Cardiac muscle cell (in vitro differentiated cells and primary cell): ENCODE results near the gene VKORC1L1. TPM values are rescaled to one million over a fixed set of nuclear protein-coding genes. Genes with fewer than 3 reads are reported as not detected.
A peak's percentile ranks its signal among the peaks of the same experiment; 100 is the strongest.
"Not testable (repeated sequence)": the region's sequence is repeated elsewhere in the genome, so short reads cannot be mapped to it uniquely, and the experiment has no call there.

Experiments used
- DNase-seq, 2 donors: peaks; one replicate each; pipeline versions ENCODE4 v3.0.0 to v3.0.0-alpha.2; 2010 to 2017; ENCODE audit warnings: low read depth in 1 of 2, low spot score in 1 of 2
- H3K27ac ChIP-seq: fragments of 200-600 bp; sonication (generic); 2 replicates; pipeline ENCODE4 v1.5.1; 2016
- H3K27me3 ChIP-seq: fragments of 200-600 bp; sonication (generic); 2 replicates; pipeline ENCODE4 v1.6.0; 2016; ENCODE audit warnings: control low read depth
- H3K36me3 ChIP-seq: fragments of 200-600 bp; sonication (generic); 2 replicates; pipeline ENCODE4 v1.5.1; 2016; ENCODE audit warnings: control low read depth
- H3K4me1 ChIP-seq: fragments of 200-600 bp; sonication (generic); 2 replicates; pipeline ENCODE4 v1.8.1; 2017; ENCODE audit warnings: low read depth, mild to moderate bottlenecking, mixed run types
- H3K4me3 ChIP-seq: fragments of 200-600 bp; sonication (generic); 2 replicates; pipeline ENCODE4 v1.5.1; 2016; ENCODE audit warnings: mild to moderate bottlenecking
- H3K9me3 ChIP-seq: fragments of 200-600 bp; sonication (generic); 2 replicates; pipeline ENCODE4 v1.5.1; 2017; ENCODE audit warnings: low read depth, mild to moderate bottlenecking, control low read depth
- polyA plus RNA-seq: library from polyadenylated mRNA; unstranded; fragments of >200 nt; fragmentation: Nextera tagmentation; extraction: Ambion mirVana; gene quantifications from 2 replicates; pipeline ENCODE4 v1.2.1, GENCODE V29; 2016
- total RNA-seq: library from RNA; depleted of rRNA; stranded (reverse); fragments of >200 nt; gene quantifications from 2 replicates; pipeline ENCODE4 v1.2.3, GENCODE V29; 2016
- TF ChIP-seq, protein P1 (sequence below): IDR thresholded peaks from 2 replicates; pipeline ENCODE4 v1.5.1; 2012; ENCODE audit warnings: low read depth, mild to moderate bottlenecking, low read length

The VKORC1L1 gene
- total and polyA plus RNA-seq, 2 experiments from 2014 or later, result 8.6 to 12.8 TPM

DNA sequence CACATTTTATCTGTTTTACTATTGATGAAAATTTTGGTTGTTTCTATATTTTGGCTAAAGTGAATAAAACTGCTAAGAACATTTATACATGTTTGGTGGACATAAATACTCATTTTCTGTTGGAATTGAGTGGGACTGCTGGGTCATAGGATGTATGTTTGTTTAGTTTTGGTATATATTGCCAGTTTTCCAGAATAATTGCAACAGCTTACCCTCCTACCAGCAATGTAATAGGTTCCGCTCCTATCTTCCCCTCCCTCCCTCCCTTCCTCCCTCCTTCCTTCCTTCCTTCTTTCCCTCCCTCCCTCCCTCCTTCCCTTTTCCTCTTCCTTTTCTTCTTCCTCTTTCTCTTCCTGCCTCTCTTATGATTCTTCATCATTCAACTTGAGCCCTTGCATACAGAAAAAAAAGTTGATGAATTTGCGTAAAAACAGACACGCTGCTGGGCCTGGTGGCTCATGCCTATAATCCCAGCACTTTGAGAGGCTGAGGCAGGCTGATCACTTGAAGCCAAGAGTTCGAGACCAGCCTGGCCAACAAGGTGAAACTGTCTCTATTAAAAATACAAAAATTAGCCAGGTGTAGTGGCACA lies 23.5 kb downstream of the VKORC1L1 start:
- H3K4me1 ChIP-seq, result no peaks in the 10 kb centered on the region
- no peaks in the 10 kb centered on the region for H3K36me3 ChIP-seq
- no peaks in the 10 kb centered on the region for H3K27me3 ChIP-seq
- DNase-seq, result no peak
- no peaks in the 10 kb centered on the region for H3K9me3 ChIP-seq
- H3K27ac ChIP-seq, result no peak overlapping the region
- TF ChIP-seq, protein P1, sequence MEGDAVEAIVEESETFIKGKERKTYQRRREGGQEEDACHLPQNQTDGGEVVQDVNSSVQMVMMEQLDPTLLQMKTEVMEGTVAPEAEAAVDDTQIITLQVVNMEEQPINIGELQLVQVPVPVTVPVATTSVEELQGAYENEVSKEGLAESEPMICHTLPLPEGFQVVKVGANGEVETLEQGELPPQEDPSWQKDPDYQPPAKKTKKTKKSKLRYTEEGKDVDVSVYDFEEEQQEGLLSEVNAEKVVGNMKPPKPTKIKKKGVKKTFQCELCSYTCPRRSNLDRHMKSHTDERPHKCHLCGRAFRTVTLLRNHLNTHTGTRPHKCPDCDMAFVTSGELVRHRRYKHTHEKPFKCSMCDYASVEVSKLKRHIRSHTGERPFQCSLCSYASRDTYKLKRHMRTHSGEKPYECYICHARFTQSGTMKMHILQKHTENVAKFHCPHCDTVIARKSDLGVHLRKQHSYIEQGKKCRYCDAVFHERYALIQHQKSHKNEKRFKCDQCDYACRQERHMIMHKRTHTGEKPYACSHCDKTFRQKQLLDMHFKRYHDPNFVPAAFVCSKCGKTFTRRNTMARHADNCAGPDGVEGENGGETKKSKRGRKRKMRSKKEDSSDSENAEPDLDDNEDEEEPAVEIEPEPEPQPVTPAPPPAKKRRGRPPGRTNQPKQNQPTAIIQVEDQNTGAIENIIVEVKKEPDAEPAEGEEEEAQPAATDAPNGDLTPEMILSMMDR, result no peak
- H3K4me3 ChIP-seq, result no peak overlapping the region

DNA sequence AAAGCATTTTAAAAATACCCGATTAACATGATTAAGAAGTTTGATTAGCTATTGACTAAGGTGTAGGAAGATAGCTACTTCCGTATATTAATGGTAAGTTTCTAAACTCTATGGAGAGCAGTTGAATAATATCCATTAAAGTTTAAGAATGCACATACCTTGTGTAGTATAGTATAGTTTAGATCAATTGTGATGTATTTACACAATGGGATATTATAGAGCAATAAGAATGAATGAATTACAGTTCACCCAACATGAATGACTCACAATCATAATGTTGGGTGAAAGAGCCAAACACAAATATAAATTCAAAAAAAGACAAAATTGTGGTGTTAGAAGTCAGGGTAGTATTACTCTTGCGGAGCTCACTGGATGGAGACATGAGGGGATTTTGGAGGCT lies 24.4 kb downstream of the VKORC1L1 start:
- not testable (repeated sequence) for H3K27me3 ChIP-seq, H3K27ac ChIP-seq, H3K9me3 ChIP-seq, H3K36me3 ChIP-seq, DNase-seq, H3K4me1 ChIP-seq, H3K4me3 ChIP-seq

- H3K27ac ChIP-seq, DNase-seq, H3K4me1 ChIP-seq, H3K9me3 ChIP-seq, H3K36me3 ChIP-seq, H3K27me3 ChIP-seq, H3K4me3 ChIP-seq: not testable (repeated sequence)
Measured at GRCh38 chr7:65898677-65899447, 26.0 kb downstream of the VKORC1L1 start.

DNA sequence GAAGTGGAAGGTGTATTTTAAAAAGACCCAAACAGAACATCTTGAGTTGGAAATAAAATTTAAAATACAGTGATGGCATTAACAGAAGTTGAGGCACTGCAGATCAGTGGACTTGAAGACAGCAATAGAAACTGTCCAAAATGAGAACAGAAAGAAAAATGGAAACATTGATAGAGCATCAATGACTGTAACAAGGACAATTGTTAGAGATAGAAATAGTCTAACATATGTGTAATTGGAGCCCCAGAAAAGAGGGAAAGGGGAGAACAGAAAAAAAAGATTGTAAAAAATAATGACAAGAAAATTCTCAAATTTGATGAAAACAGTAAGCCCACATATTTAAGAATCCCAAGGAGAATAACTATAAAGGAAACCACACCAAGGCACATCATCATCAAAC lies 29.4 kb downstream of the VKORC1L1 start:
- Histone ChIP-seq H3K4me3 (no peak overlapping the region), H3K27ac (no peak overlapping the region), H3K4me1 (no peaks in the 10 kb centered on the region), H3K27me3 (no peaks in the 10 kb centered on the region), H3K36me3 (no peaks in the 10 kb centered on the region), H3K9me3 (no peaks in the 10 kb centered on the region)
- no peak for DNase-seq
- TF ChIP-seq, protein P1, result no peak

- TF ChIP-seq, protein P1, result no peak
- Histone ChIP-seq H3K36me3 (no peaks in the 10 kb centered on the region), H3K27me3 (no peaks in the 10 kb centered on the region), H3K4me3 (no peak overlapping the region), H3K27ac (no peak overlapping the region), H3K9me3 (no peaks in the 10 kb centered on the region), H3K4me1 (no peaks in the 10 kb centered on the region)
- no peak for DNase-seq
Measured at GRCh38 chr7:65907501-65908198, 34.8 kb downstream of the VKORC1L1 start.

- no peaks in the 10 kb centered on the region for H3K36me3 ChIP-seq
- no peak overlapping the region for H3K4me3 ChIP-seq
- H3K27me3 ChIP-seq, result no peaks in the 10 kb centered on the region
- H3K4me1 ChIP-seq, result no peaks in the 10 kb centered on the region
- TF ChIP-seq, protein P1, result no peak
- H3K27ac ChIP-seq, result no peak overlapping the region
- H3K9me3 ChIP-seq, result no peaks in the 10 kb centered on the region
- DNase-seq, result peak in 1 of 2 donors; percentile 47
Measured at GRCh38 chr7:65910237-65910636, 37.4 kb downstream of the VKORC1L1 start.
